ENCODE results near the gene ITGB4.

The ITGB4 gene

GRCh38 chr17:75697651-75698291 is 23.5 kb upstream of the ITGB4 start:
- no peak for DNase-seq (ENCODE audit: low read depth, low spot score)

GRCh38 chr17:75698659-75699058 is 22.6 kb upstream of the ITGB4 start:
- no peak for DNase-seq (ENCODE audit: low read depth, low spot score)

GRCh38 chr17:75701288-75701687 is 20.0 kb upstream of the ITGB4 start:
- DNase-seq (ENCODE audit: low read depth, low spot score) = no peak

- DNase-seq (ENCODE audit: low read depth, low spot score) = no peak
These were observed 18.1 kb upstream of the ITGB4 start for GRCh38 chr17:75703191-75703590.

GRCh38 chr17:75703591-75703990 is 17.7 kb upstream of the ITGB4 start:
- DNase-seq (ENCODE audit: low read depth, low spot score) = no peak

DNA sequence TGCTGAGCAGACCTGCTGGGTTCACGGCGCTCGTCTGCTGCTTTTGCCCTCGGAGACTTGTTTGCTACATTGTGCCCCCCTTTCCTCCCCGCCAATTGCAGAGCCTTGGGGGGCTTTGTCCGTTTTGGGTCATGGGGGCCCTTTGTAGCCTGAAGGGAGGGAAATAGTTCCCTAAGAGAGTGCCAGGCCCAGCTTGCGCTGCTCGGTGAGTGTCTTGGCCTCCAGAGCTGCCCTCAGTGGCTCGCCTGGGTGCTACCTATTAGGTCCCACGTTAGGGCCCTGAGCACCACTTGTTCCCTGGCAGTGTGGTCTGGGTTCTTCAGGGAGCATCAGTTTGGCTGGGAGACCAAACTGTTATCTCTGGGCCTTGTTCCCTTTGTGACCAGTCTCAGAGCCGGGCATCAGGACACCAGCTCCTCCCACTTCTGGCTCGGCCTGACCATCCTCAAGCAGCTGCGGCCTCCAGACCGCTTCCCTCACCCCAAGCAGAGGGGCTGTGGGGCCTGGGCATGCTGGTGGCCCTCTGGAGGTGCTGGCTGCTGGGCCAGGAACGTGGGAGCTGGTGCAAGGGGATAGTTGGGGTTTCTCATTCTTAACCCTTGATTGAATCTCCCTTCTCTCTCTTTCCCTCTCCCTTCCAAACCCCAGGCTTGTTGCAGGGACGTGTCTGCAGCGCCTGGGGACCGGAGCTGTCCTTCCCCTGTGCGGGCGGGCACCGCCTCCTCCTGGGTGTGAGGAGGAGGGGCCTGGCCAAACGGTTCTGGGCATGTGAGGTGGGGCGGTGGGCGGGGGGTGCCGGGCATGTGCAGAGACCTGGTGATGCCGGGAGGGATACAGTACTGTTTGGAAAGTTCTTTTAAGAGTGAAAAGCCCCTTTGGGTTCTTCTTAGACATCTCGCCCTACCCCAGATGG is 16.0 kb upstream of the ITGB4 start:
- DNase-seq (ENCODE audit: low read depth, low spot score) = no peak

GRCh38 chr17:75706042-75706728 is 15.1 kb upstream of the ITGB4 start:
- DNase-seq (ENCODE audit: low read depth, low spot score) = no peak

- DNase-seq (ENCODE audit: low read depth, low spot score) = no peak
These were observed 14.1 kb upstream of the ITGB4 start for GRCh38 chr17:75707079-75707571.

GRCh38 chr17:75712446-75712845 is 8.8 kb upstream of the ITGB4 start:
- DNase-seq (ENCODE audit: low read depth, low spot score) = no peak

DNA sequence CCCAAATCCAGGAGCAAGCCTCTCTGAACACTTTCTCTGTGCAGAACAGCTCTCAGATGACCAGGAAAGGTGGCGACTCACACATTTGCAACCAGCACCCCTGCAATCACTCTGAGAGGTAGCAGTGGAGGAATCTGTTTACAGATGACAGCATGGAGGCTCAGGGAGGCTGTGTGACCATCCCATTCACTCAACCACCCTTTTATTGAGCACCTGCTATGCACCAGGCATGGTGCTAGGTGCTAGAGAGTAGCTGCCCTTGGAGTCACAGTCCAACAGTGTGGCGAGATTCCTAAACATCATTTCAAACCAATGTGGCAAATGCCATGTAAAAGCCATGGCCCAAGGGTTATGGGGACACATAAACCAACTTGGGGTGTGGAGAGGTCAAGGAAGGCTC is 1.5 kb upstream of the ITGB4 start:
- no peak for DNase-seq (ENCODE audit: low read depth, low spot score)

DNA sequence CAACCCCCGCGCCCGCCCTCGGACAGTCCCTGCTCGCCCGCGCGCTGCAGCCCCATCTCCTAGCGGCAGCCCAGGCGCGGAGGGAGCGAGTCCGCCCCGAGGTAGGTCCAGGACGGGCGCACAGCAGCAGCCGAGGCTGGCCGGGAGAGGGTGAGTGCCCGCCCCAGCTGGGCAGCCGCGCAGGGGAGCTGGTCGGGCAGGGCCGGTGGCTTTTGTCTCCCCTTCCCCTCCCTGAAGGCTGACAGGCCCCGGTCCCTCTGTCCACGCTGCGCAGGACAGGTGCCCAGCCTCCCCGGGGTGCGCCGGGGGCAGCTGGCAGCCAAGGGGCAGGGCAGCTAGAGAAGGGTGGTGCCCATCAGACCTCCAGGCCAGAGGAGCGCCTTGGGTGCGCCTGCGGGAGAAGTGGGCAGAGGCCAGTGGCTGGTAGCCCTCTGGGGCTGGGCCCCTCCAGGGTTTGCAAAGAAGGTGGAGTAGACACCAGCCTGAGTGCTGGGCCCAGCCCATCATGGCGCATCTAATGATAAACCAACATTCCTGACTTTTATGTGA is 278 bp downstream of the ITGB4 start:
- DNase-seq (ENCODE audit: low read depth, low spot score) = no peak

GRCh38 chr17:75722076-75722475 is 817 bp downstream of the ITGB4 start:
- DNase-seq (ENCODE audit: low read depth, low spot score) = no peak

DNA sequence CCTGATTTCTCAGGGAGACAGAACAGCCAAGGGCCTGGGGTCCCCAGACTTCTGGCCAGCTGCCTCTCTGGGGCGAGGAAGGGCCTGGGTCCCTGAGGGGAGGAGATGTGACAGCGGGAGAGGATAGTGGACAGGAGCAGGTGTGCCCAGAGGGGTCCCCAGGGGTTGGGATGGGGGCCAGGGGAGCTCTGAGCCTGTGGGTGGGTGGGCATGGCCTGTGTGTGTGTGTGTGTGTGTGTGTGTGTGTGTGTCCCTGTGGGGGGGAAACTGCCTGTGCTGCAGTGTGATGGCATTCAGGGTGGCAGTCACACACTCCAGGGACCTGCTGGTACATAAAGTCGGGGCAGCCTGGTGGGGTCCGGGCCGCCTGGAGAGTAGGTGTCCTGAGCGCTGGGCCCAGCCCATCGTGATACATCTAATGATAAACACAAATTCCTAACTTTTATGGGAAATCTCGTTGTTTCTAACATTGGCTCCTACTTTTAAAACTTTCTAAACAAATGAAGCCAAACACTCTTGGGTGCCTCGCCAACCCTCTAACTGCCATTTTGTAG is 1.4 kb downstream of the ITGB4 start:
- DNase-seq (ENCODE audit: low read depth, low spot score) = no peak

DNA sequence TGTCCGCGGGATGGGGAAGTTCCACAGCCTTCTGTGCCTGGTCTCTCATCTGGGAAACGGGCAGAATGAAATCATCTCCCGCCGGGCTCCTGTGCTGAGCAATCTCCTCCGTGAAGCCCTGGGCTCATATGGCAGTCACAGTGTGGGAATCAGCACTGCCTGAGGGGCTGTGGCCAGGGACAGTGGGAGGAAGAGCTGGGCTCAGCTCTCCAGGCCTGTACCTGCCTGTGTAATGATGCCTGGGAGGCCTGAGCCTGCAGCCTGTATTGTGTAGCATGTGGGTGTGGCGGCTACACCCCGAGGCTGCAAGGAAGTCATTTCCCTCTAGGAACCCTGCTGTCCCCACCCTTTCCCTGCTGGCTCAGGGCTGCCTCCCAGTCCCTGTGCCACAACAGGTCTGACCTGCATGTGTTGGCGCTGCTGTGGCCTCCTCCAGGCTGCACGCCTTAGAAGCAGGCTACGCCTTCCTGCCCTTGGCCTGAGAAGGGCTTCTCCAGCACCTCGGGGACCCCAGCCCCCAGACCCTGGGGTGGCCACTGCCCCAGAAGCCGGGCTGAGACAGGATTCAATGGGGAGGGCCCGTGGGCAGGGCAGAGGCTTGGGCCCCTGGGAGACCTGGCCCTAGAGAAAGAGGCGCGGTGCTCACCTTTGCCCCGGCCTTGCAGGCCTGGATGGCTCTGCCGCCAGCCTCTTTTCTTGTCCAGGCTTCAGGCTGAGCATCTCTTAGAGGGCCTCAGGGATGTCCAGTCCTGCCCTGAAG is 2.1 kb downstream of the ITGB4 start:
- no peak for DNase-seq (ENCODE audit: low read depth, low spot score)

DNA sequence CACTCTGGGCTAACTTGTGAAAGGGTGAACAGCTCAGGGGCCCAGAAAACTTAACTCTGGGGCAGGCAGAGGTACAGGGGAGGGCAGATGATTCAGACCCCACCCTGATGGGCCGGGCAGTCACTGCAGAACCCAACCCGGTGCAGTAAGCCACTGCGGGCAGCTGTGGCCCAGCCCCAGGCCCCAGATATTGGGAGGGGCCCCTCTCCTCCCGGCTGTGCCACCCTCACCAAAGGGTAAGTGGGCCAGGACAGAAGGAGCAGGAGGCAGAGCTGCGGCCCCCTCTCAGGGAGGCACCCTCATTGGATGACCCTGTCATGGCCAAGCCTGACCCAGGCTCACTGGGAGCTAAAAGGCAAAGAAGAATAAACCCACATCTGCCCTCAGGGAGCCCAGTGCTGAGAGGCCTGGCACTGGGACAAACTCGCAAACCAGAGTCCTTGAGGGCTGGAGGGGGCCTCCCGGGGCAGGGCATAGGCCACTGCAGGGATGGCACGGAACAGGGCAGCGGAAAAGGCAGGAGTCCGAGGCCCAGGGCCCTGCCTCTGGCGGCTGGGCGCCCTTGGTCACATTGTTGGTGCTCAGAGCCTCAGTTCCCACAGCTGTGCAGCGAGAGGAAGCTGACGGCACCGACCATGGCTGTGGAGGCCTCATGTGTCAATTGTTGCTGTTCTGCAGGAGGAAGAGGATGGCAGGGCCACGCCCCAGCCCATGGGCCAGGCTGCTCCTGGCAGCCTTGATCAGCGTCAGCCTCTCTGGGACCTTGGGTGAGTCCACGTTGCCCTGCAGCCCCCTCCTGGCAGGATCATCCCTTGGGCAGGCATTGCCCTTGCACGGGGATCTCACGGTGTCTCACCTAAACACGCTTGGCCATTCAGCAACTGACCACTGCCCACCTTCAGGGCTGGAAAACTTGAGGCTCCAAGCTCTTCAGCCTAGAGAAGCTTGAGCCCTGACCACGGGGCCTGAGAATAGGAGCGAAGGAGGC is 3.1 kb downstream of the ITGB4 start:
- DNase-seq (ENCODE audit: low read depth, low spot score) = no peak

DNA sequence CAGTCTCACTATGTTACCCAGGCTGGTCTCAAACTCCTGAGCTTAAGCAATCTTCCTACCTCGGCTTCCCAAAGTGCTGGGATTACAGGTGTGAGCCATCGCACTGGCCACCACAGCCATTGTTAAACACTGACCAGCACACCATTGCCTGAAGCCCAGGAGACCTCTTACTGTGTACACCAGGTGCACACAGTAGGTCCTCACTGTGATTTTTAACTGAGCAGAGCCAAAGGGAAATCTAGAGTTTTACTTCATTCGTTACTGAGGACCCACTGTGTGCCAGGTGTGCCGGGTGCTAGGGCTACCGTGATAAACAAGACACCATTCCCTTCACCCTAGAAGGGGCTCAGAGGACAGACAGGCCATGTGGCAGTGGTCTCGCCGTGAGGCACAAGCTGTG is 4.2 kb downstream of the ITGB4 start:
- DNase-seq (ENCODE audit: low read depth, low spot score) = no peak

GRCh38 chr17:75727391-75727790 is 6.1 kb downstream of the ITGB4 start:
- no peak for DNase-seq (ENCODE audit: low read depth, low spot score)

- no peak for DNase-seq (ENCODE audit: low read depth, low spot score)
These were observed 8.1 kb downstream of the ITGB4 start for GRCh38 chr17:75729351-75729750.

DNA sequence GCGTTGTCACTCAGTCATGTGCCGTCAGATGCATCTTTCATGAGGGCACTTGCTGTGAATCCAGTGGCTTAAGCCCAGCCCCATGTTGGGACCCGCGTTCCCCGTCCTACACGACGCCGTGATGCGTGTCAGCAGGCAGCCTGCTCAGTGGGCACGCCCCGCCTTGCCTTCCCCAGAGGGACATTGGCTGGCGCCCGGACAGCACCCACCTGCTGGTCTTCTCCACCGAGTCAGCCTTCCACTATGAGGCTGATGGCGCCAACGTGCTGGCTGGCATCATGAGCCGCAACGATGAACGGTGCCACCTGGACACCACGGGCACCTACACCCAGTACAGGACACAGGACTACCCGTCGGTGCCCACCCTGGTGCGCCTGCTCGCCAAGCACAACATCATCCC is 8.8 kb downstream of the ITGB4 start:
- no peak for DNase-seq (ENCODE audit: low read depth, low spot score)
